Effector memory CD8-positive, alpha-beta T cell (primary cell): Measurements from ENCODE around the gene ADAM8.

Source experiments
- ATAC-seq: fragments of 150-1000 bp; cut with Tn5 transposase; replicated peaks from 2 replicates; pipeline ENCODE4 v1.10.0; 2021; ENCODE audit warnings: mild to moderate bottlenecking, moderate library complexity
- DNase-seq, 3 experiments: peaks; one replicate each; pipeline ENCODE4 v3.0.0; 2021
- H3K27ac Mint-ChIP-seq, 2 donors: one replicate each; pipeline ENCODE4 v1.8.0; 2022; ENCODE audit warnings: mild to moderate bottlenecking in 2 of 2, mixed read lengths in 2 of 2, moderate library complexity in 2 of 2
- H3K27me3 Mint-ChIP-seq, 2 donors: one replicate each; pipeline ENCODE4 v1.8.0; 2022; ENCODE audit warnings: mixed read lengths in 2 of 2
- H3K36me3 Mint-ChIP-seq: one replicate; pipeline ENCODE4 v1.8.0; 2022; ENCODE audit warnings: mild to moderate bottlenecking, moderate library complexity, mixed read lengths; ENCODE audit not compliant: insufficient read depth
- H3K4me1 Mint-ChIP-seq, 2 donors: one replicate each; pipeline ENCODE4 v1.8.0; 2022; ENCODE audit warnings: low read depth in 2 of 2, mixed read lengths in 2 of 2
- H3K4me3 Mint-ChIP-seq, 2 donors: one replicate each; pipeline ENCODE4 v1.8.0; 2022; ENCODE audit warnings: mild to moderate bottlenecking in 2 of 2, mixed read lengths in 2 of 2, moderate library complexity in 2 of 2
- H3K9me3 Mint-ChIP-seq, 2 donors: one replicate each; pipeline ENCODE4 v1.8.0; 2022; ENCODE audit warnings: mixed read lengths in 2 of 2

ADAM8 gene

DNA sequence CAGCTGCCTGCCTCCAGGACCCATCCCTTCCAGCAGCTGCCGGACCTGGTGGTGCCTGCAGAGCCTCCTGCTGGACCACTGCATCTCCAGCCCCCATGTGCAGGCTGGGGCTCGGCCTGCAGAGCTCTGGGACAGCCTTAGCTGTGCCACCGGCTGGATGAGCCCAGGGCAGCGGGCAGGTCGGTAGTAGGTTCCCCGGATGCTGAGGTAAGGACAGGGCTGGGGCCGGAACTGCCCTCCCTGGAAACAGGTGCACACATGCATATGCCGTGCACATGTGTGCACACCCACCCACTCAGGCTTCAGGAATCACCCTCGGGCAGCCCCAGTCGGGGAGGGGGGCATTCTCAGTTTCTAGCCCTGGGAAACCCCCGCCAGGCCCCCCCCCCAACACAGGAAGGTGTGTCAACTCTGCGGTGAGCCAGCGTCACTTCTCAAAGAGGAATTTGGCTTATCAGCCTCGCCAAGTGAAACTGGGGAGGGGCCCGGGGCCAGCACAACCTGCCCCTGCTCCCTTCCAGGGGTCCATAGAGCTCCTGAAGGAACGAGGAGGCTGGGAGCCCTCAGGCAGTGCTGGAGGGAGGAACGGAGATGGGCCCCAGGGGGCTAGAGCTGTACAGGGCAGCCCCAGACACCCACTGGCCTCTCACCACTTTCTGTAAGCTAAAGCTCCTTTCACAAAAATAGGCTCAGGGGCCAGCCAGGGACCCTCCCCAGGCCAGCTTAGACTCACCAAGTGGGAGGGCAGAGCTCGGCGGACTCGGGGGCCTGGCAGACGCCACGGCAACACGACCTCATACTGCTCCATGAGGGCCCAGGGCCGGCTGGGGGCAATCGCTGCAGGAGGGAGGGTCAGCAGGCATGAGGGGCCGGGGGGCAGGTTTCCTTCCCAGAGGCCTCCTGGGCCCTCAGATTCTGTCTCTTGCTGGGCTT lies 1.7 kb downstream of the ADAM8 start:
- no peaks in the 10 kb centered on the region for H3K9me3 Mint-ChIP-seq
- DNase-seq (peak; percentile 70 to 77 (median 70)), ATAC-seq (peak; percentile 56)
- H3K27me3 Mint-ChIP-seq = no peaks in the 10 kb centered on the region
- peak overlapping the region; percentile 87 to 91 for H3K4me3 Mint-ChIP-seq
- H3K36me3 Mint-ChIP-seq = peaks cover 62% of the 10 kb centered on the region
- H3K4me1 Mint-ChIP-seq = peaks cover 19 to 35% of the 10 kb centered on the region in 2 donors
- peak overlapping the region; percentile 92 to 99 for H3K27ac Mint-ChIP-seq

DNA sequence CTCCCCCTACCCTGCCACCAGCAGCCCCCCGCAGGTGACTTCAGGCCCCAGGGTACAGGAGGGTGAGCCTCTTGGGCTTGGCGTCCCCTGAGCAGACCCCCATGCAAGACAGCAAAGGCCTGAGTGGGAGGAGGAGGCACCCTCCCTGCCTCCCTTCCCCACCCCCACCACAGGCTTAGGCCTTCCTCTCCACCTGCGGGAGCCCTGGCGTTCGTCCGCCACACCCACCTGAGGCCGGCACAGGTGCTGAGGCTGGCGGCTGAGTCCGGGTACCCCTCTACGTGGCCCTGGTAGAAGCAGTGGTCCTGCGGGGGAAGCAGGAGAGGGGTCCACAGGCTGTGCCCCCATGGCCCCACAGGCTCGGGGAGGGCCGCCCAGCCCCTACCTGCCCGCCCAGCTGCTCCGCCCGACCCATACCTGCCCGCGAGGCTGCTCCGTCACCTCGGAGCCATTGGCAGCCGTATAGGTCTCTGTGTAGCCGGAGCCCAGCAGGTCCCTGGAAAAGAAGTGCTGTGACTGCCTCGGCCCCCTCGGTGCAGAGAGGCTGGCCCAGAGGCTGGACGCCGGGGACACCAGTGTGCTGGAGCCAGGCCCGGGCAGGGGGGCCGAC lies 3.0 kb downstream of the ADAM8 start:
- no peak for ATAC-seq
- H3K27ac Mint-ChIP-seq = peak overlapping the region in 1 of 2 donors; percentile 51
- no peak for DNase-seq
- no peaks in the 10 kb centered on the region for H3K27me3 Mint-ChIP-seq
- peaks cover 63% of the 10 kb centered on the region for H3K36me3 Mint-ChIP-seq
- peaks cover 12 to 26% of the 10 kb centered on the region in 2 donors for H3K4me1 Mint-ChIP-seq
- no peaks in the 10 kb centered on the region for H3K9me3 Mint-ChIP-seq
- peak overlapping the region in 1 of 2 donors; percentile 14 for H3K4me3 Mint-ChIP-seq

DNA sequence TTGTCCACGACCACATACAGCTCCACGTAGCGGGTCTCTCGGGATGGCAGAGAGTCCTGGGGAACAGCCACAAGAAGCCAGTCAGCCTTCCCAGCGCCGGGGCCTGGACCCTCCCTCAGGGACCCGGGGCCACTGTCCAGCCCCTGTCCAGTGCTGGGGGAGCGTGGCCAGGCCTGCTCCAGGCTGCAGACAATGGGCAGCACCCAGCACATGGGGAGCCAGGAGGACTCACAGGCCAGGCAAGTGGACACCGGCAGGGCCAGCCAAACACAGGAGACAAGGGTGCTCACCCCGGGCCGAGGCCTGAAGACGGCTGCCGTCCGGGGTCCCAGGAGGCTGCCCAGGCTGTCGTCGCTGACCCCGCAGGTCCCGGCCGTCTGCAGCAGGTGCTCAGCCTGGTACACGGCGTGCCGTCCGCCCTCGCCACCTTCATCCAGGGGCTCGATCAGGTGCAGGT lies 3.7 kb downstream of the ADAM8 start:
- H3K4me1 Mint-ChIP-seq = peaks cover 6 to 19% of the 10 kb centered on the region in 2 donors
- peaks cover 56% of the 10 kb centered on the region for H3K36me3 Mint-ChIP-seq
- DNase-seq (no peak), ATAC-seq (no peak)
- no peak overlapping the region for H3K4me3 Mint-ChIP-seq
- peak overlapping the region; percentile 22 to 51 for H3K27ac Mint-ChIP-seq
- no peaks in the 10 kb centered on the region for H3K27me3 Mint-ChIP-seq
- H3K9me3 Mint-ChIP-seq = no peaks in the 10 kb centered on the region

DNA sequence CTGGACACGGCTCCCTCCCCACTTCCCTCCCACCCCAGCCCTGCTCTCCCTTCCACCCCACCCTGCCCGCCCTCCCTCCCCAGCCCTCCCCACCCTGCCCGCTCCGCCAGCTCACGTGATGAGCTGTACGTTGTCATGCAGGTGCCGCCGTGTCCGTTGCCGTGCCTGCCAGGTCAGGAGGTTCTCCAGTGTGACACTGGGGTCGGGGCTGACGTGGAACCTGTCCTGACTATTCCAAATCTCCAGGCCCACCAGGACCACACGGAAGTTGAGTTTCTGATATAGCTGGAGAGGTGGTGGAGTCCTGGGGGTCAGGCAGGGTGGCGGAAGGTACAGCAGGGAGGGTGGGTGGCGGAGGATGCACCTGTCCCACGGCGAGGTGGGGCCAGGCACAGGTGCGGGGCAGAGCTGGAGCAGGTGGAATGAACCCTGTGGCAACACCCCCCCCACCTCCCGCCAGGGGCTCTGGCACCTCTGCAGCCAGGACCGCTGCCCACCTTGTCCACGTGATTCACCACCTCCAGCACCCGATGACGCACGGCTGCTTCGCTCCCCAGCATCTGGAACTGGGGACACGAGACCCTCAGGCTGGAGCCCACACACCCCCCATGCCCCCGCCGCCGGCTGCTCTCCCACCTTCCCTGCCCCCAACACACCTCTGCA lies 4.2 kb downstream of the ADAM8 start:
- peaks cover under 1 to 14% of the 10 kb centered on the region in 2 donors for H3K4me1 Mint-ChIP-seq

DNA sequence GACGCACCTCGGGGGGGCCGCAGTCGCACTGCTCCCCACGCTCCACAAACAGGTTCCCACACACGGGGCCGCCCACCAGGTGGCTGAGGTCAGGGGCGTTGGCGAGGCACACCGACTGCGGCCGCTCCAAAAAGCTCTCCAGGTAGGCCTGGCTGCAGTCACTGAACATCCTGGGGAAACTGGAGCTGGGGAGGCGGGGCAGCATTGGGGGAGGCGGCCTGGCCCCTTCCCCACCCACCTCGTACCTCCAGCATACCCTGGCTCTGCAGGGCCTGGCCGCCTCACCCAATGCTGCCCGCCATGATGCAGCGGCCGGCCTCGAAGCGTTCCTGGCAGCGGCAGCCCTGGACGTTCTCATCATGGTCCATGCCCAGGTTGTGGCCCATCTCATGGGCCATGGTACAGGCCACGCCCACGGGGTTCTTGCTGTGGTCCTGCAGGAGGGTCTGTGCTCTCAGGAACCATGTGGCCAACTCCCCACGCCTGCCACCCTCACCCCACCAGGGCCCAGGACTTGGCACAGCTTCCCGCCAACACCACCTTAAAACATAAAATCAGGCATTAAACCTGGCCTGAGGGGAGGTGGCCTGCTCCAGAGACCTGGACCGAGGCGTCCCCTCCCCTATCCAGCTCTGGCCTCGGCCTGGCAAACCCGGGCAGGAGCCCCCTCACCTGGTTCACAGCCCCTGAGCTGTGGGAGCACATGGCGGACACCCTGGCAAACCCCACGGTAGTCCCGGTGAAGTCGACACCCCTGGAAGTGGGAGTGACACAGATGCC lies 5.0 kb downstream of the ADAM8 start:
- H3K4me3 Mint-ChIP-seq = no peak overlapping the region
- no peak for DNase-seq
- no peak overlapping the region for H3K27ac Mint-ChIP-seq
- peaks cover 57% of the 10 kb centered on the region for H3K36me3 Mint-ChIP-seq
- no peak for ATAC-seq
- H3K9me3 Mint-ChIP-seq = no peaks in the 10 kb centered on the region
- H3K4me1 Mint-ChIP-seq = peaks cover 0 to 14% of the 10 kb centered on the region in 2 donors
- no peaks in the 10 kb centered on the region for H3K27me3 Mint-ChIP-seq

More for the DNA sequence above, 4.2 kb downstream of the ADAM8 start:
- H3K27me3 Mint-ChIP-seq = no peaks in the 10 kb centered on the region
- no peak overlapping the region for H3K4me3 Mint-ChIP-seq
- peak overlapping the region in 1 of 2 donors; percentile 22 for H3K27ac Mint-ChIP-seq
- peaks cover 55% of the 10 kb centered on the region for H3K36me3 Mint-ChIP-seq
- DNase-seq = no peak
- no peaks in the 10 kb centered on the region for H3K9me3 Mint-ChIP-seq
- ATAC-seq = no peak

DNA sequence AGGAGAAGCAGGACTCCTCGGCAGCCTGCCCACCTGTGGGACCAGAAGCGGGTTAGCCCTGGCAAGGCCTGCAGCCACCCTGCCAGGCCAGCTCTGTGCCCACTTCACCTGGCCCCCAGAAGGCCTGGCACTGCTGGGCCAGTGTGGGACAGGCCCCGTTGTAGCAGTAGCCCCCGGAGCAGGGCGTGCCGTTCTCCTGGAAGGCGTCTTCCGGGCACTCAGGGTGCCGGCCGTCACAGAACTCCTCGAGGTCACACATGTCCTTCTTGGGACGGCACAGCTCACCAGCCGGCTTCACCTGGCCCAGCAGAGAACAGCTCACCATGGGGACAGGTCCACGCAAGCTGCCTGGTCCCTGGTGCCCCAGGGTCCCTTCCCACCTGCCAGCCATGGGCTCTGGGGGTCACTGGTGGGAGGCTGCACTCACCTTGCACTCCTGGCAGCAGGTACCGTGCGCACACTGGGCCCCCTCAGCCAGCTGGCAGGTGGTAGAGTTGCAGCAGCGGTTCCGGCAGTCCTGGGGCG lies 5.8 kb downstream of the ADAM8 start:
- no peaks in the 10 kb centered on the region for H3K27me3 Mint-ChIP-seq
- DNase-seq (no peak), ATAC-seq (no peak)
- H3K9me3 Mint-ChIP-seq = no peaks in the 10 kb centered on the region
- no peak overlapping the region for H3K4me3 Mint-ChIP-seq
- H3K4me1 Mint-ChIP-seq = peaks cover under 1 to 13% of the 10 kb centered on the region in 2 donors
- peaks cover 52% of the 10 kb centered on the region for H3K36me3 Mint-ChIP-seq
- H3K27ac Mint-ChIP-seq = no peak overlapping the region

DNA sequence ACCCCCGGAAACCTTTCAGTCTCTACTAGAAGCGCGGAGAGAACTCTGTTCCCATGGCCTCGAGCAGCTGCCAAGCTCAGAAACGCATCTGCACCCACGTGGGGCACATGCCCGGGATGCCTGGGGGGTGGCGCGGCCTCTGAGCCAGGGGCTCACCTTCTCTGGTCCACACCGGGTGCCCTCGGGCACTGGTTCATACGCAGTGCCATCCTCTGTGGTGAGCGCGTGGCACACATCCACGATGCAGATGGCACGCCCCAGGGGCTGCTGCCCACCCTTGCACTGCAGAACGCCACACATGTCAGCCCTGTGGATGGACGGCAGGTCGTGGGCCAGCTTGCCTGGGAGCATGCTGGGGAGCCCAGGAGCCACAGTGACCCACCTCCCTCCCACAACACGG lies 6.5 kb downstream of the ADAM8 start:
- H3K9me3 Mint-ChIP-seq = no peaks in the 10 kb centered on the region
- DNase-seq (no peak), ATAC-seq (no peak)
- no peak overlapping the region for H3K4me3 Mint-ChIP-seq
- H3K27me3 Mint-ChIP-seq = no peaks in the 10 kb centered on the region
- H3K27ac Mint-ChIP-seq = peak overlapping the region in 1 of 2 donors; percentile 38
- H3K36me3 Mint-ChIP-seq = peaks cover 51% of the 10 kb centered on the region
- H3K4me1 Mint-ChIP-seq = peaks cover 7 to 13% of the 10 kb centered on the region in 2 donors

DNA sequence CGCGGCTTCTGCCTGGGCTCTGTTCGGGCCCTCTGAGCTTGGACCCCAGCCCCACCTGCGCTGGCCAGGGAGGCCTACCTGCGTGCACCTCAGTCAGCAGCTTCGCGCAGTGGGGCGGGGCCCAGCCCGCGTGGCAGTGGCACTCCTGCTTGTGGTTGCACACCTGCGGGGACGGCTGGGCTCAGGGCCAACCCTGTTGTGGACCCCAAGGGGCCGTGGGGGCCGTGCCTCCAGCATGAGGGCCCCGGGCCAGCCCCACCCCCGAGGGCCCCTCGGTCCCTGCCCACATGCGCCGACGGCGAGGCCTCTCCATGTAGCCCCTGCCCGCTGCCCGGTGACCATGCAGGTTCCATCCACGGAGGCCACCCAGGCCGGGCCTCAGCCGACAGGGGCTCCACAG lies 7.3 kb downstream of the ADAM8 start:
- Mint-ChIP-seq H3K27ac (no peak overlapping the region), H3K4me3 (no peak overlapping the region), H3K9me3 (no peaks in the 10 kb centered on the region), H3K27me3 (no peaks in the 10 kb centered on the region), H3K36me3 (peaks cover 51% of the 10 kb centered on the region), H3K4me1 (peaks cover 12 to 16% of the 10 kb centered on the region in 2 donors)
- DNase-seq (no peak), ATAC-seq (no peak)

DNA sequence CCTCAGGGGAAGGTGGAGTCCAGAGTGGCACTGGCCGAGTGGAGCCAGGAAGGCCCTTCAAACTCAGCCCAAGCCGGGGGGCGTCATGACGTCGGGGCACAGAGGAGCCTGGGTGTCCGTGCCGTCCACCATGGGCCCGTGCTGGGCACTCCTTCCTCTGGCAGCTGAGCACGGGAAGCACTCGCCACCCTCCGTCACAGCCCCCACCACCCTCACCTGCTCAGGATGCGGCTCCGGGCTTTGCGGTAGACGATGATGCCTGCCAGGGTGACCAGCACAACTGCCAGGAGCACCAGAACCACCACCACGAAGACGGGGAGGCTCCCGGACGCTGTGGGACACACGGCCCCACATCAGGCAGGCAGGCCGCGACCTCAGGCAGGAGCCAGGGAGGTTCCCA lies 8.1 kb downstream of the ADAM8 start:
- ATAC-seq (no peak), DNase-seq (no peak)
- Mint-ChIP-seq H3K36me3 (peaks cover 59% of the 10 kb centered on the region), H3K4me3 (no peak overlapping the region), H3K27ac (peak overlapping the region in 1 of 2 donors; percentile 59), H3K27me3 (no peaks in the 10 kb centered on the region), H3K4me1 (peaks cover 21 to 24% of the 10 kb centered on the region in 2 donors), H3K9me3 (no peaks in the 10 kb centered on the region)

DNA sequence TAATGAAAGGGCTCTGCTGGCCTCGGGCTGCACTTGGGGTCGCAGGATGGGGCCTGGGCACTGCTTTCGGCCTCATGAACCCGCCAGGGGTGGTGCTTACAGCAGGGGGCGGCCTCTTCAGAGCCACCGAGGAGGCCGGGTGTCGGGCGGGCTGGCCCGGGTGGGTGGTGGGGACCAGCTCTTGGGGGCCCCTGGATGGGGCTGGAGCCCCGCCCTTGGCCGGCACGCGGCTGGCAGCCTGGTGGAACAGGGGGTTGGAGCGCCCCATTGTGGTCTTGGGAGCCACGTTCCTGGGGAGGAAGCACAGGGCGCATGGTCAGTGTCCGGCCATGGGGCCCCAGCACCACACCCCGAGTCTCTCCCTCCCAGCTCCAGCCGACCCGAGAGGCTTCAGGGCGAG lies 8.8 kb downstream of the ADAM8 start:
- peak overlapping the region in 1 of 2 donors; percentile 59 for H3K27ac Mint-ChIP-seq
- no peak for ATAC-seq
- H3K9me3 Mint-ChIP-seq = no peaks in the 10 kb centered on the region
- H3K36me3 Mint-ChIP-seq = peaks cover 61% of the 10 kb centered on the region
- no peak overlapping the region for H3K4me3 Mint-ChIP-seq
- H3K27me3 Mint-ChIP-seq = no peaks in the 10 kb centered on the region
- DNase-seq = no peak
- peaks cover 24 to 27% of the 10 kb centered on the region in 2 donors for H3K4me1 Mint-ChIP-seq

DNA sequence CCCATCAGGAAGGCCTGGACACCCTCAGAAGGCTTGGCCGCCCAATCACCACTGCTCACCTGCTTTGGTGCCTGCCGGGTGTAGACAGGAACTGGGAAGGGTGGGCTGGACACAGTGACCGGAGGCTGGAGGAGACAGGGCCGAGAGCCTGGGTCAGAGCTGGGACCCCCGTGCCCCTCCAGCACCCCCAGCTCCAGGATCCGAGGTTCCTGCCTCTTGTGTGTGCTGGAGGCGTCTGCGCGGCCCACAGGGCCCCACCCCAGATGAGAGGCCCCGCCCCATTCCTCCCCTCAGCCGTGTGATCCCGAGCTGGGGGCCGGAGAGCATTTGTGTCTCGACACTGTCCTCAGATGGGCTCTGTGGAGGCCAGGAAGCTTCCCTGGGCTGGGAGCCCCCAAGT lies 9.4 kb downstream of the ADAM8 start:
- no peaks in the 10 kb centered on the region for H3K27me3 Mint-ChIP-seq
- peaks cover 61% of the 10 kb centered on the region for H3K36me3 Mint-ChIP-seq
- no peak for DNase-seq
- ATAC-seq = no peak
- H3K4me1 Mint-ChIP-seq = peaks cover 26 to 30% of the 10 kb centered on the region in 2 donors
- H3K27ac Mint-ChIP-seq = peak overlapping the region in 1 of 2 donors; percentile 35
- H3K4me3 Mint-ChIP-seq = no peak overlapping the region
- no peaks in the 10 kb centered on the region for H3K9me3 Mint-ChIP-seq

DNA sequence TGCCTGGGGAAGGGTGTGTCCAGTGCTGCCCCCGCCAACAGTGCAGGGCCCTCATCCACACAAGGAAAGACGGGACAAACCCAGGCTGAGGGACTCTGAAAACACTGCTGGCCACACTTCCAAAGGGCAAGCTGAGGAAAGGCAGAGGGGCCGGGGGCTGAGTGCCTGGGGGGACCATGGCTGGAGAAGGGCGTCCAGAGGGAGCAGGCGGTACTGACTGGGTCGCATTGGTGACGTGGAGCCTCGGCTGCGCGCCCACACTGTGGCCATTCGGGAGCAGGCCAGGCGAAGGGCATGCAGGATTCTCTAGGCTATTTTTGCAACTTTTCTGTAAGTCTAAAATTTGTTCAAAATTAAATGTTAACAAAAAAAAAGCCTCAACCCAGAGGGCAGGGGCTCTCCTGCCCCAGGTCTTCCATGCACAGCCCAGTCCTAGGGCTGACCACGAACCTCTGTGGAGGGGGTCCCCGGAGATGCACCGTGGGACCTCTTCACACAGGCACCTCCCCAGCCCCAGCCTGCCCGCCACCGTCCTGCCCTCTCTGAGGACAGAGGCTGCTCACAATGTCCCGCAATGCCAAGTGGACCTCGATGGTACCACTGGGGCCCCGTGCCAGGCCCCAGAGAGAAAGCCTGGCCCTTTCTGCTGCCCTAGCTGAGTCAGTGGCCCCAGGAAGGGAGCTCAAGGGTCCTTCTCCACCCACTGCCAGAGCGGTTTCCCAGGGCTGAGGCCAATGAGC lies 10.4 kb downstream of the ADAM8 start:
- Mint-ChIP-seq H3K27ac (peak overlapping the region; percentile 35 to 75), H3K36me3 (peaks cover 55% of the 10 kb centered on the region)

More for the DNA sequence above, 10.4 kb downstream of the ADAM8 start:
- H3K27me3 Mint-ChIP-seq = no peaks in the 10 kb centered on the region
- ATAC-seq = no peak
- H3K4me3 Mint-ChIP-seq = no peak overlapping the region
- H3K9me3 Mint-ChIP-seq = no peaks in the 10 kb centered on the region
- DNase-seq = no peak
- H3K4me1 Mint-ChIP-seq = peaks cover 26 to 33% of the 10 kb centered on the region in 2 donors
